ENCODE data around the gene KIF5C. TPM values are rescaled to one million over a fixed set of nuclear protein-coding genes. Genes with fewer than 3 reads are reported as not detected.

The KIF5C gene
- total and polyA plus RNA-seq, 2 of the 13 experiments (the other 11 are each of a cell fraction or from before 2014, with no cell fraction given): 0.15 to 0.20 TPM

DNA sequence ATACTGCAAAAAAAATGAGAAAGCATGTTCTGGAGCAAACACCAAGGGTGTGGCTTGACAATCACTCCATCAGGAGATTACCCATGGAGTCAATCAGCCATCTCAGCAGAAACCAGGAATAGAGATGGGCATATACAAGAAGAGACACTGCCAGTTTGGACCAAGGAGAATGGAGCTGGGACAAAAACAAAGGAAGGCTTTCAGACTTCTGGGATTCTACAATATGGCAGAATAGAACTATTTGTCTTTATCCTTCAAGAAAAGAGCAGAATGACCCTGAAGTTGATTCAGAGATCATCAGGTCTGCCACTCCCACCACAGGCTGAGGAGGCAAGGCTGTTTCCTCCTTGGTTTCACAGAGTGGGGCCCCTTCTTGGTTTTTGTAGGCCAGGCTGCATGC, 48.2 kb upstream of the KIF5C start:
- H3K9me3 ChIP-seq (ENCODE audit: low read length): no peaks in the 10 kb centered on the region
- in situ Hi-C loops (cut with HindIII; ENCODE audit: extremely low pct_ligation_motif_present, low pct_unique_long_range_greater_than_20kb): no loop called here
- no peak for DNase-seq (ENCODE audit: low spot score)
- H3K36me3 ChIP-seq (replicated peaks in 1 of 2; ENCODE audit: control insufficient read depth in 1 of 2, insufficient read depth in 2 of 2, low read length in 2 of 2): no peaks in the 10 kb centered on the region
- no peak for FAIRE-seq
- TF ChIP-seq EZH2 (conservative IDR thresholded peaks at IDR 0.05; ENCODE audit: low read depth, low read length) (no peak), NR2C2 (CRISPR knock-in tag; IDR thresholded peaks at IDR 0.05; ENCODE audit: borderline replicate concordance) (no peak), CCAR2 (optimal IDR thresholded peaks at IDR 0.05; ENCODE audit: low read depth, low read length) (no peak), SALL1 (CRISPR knock-in tag; IDR thresholded peaks at IDR 0.05) (no peak), ATF7 (IDR thresholded peaks at IDR 0.05) (no peak), ATF7 (CRISPR knock-in tag; IDR thresholded peaks at IDR 0.05) (no peak), PTBP1 (IDR thresholded peaks at IDR 0.05; ENCODE audit: low read depth, low read length, poor library complexity, severe bottlenecking) (no peak), ZSCAN20 (CRISPR knock-in tag; IDR thresholded peaks at IDR 0.05; ENCODE audit: borderline replicate concordance) (no peak)
- TF ChIP-seq, protein P1, sequence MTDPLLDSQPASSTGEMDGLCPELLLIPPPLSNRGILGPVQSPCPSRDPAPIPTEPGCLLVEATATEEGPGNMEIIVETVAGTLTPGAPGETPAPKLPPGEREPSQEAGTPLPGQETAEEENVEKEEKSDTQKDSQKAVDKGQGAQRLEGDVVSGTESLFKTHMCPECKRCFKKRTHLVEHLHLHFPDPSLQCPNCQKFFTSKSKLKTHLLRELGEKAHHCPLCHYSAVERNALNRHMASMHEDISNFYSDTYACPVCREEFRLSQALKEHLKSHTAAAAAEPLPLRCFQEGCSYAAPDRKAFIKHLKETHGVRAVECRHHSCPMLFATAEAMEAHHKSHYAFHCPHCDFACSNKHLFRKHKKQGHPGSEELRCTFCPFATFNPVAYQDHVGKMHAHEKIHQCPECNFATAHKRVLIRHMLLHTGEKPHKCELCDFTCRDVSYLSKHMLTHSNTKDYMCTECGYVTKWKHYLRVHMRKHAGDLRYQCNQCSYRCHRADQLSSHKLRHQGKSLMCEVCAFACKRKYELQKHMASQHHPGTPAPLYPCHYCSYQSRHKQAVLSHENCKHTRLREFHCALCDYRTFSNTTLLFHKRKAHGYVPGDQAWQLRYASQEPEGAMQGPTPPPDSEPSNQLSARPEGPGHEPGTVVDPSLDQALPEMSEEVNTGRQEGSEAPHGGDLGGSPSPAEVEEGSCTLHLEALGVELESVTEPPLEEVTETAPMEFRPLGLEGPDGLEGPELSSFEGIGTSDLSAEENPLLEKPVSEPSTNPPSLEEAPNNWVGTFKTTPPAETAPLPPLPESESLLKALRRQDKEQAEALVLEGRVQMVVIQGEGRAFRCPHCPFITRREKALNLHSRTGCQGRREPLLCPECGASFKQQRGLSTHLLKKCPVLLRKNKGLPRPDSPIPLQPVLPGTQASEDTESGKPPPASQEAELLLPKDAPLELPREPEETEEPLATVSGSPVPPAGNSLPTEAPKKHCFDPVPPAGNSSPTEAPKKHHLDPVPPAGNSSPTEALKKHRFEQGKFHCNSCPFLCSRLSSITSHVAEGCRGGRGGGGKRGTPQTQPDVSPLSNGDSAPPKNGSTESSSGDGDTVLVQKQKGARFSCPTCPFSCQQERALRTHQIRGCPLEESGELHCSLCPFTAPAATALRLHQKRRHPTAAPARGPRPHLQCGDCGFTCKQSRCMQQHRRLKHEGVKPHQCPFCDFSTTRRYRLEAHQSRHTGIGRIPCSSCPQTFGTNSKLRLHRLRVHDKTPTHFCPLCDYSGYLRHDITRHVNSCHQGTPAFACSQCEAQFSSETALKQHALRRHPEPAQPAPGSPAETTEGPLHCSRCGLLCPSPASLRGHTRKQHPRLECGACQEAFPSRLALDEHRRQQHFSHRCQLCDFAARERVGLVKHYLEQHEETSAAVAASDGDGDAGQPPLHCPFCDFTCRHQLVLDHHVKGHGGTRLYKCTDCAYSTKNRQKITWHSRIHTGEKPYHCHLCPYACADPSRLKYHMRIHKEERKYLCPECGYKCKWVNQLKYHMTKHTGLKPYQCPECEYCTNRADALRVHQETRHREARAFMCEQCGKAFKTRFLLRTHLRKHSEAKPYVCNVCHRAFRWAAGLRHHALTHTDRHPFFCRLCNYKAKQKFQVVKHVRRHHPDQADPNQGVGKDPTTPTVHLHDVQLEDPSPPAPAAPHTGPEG (CRISPR knock-in tag; IDR thresholded peaks at IDR 0.05): no peak
- TF ChIP-seq, protein P2, sequence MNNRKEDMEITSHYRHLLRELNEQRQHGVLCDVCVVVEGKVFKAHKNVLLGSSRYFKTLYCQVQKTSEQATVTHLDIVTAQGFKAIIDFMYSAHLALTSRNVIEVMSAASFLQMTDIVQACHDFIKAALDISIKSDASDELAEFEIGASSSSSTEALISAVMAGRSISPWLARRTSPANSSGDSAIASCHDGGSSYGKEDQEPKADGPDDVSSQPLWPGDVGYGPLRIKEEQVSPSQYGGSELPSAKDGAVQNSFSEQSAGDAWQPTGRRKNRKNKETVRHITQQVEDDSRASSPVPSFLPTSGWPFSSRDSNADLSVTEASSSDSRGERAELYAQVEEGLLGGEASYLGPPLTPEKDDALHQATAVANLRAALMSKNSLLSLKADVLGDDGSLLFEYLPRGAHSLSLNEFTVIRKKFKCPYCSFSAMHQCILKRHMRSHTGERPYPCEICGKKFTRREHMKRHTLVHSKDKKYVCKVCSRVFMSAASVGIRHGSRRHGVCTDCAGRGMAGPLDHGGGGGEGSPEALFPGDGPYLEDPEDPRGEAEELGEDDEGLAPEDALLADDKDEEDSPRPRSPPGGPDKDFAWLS (CRISPR knock-in tag; IDR thresholded peaks at IDR 0.05; ENCODE audit: borderline replicate concordance): no peak
- no peaks in the 10 kb centered on the region for H4K20me1 ChIP-seq (ENCODE audit: insufficient read depth, low read length)
- no peaks in the 10 kb centered on the region for H3K79me2 ChIP-seq (ENCODE audit: insufficient read depth, low read length)
- no peak overlapping the region for H3K4me3 ChIP-seq (replicated peaks in 1 of 3; ENCODE audit: insufficient read depth in 1 of 3, low read depth in 2 of 3, low read length in 3 of 3)
- no peaks in the 10 kb centered on the region for H3K4me1 ChIP-seq (ENCODE audit: insufficient read depth, low read length)
- intact Hi-C loops (cut with micrococcal nuclease; ENCODE audit: unreplicated experiment): no loop called here
- BruUV-seq (replicated peaks): no TSS peak
- H3K9ac ChIP-seq (ENCODE audit: insufficient read depth, low read depth, low read length): no peak overlapping the region
- CTCF ChIA-PET (ENCODE audit: low intra/inter-chr PET ratio, low total read pairs): no interaction called here
- H2AFZ ChIP-seq (ENCODE audit: low read length): no peak overlapping the region
- H3K27me3 ChIP-seq (ENCODE audit: control insufficient read depth in 1 of 2, insufficient read depth in 2 of 2, low read length in 2 of 2): peaks cover 0 to 8% of the 10 kb centered on the region in 2 experiments; a peak in 2 of 5 replicates
- H3K27ac ChIP-seq (ENCODE audit: extremely low read length, insufficient read depth, low read length): no peak overlapping the region
- no peak overlapping the region for H3K4me2 ChIP-seq (ENCODE audit: low read depth, low read length)
- ATAC-seq: no peak
- POLR2A ChIA-PET: no interaction called here
